BE2C (cell line): Measurements from ENCODE around the gene FHOD3.

ENCODE experiments used
- DNase-seq: peaks from one replicate; pipeline ENCODE4 v3.0.0-alpha.2; 2020
- H3K27me3 ChIP-seq: fragments of 250-450 bp; sonication (Bioruptor Pico); 2 replicates; pipeline ENCODE4 v1.5.1; 2020; ENCODE audit warnings: mild to moderate bottlenecking
- H3K36me3 ChIP-seq: fragments of 250-450 bp; sonication (Bioruptor Pico); 2 replicates; pipeline ENCODE4 v1.5.1; 2020; ENCODE audit warnings: mild to moderate bottlenecking
- H3K4me1 ChIP-seq: fragments of 250-450 bp; sonication (Bioruptor Pico); 2 replicates; pipeline ENCODE4 v1.5.1; 2020
- H3K4me3 ChIP-seq: 2 replicates; pipeline ENCODE4 v1.5.1; 2011; ENCODE audit warnings: low read depth, low read length
- H3K9me3 ChIP-seq: fragments of 250-450 bp; sonication (Bioruptor Pico); 2 replicates; pipeline ENCODE4 v1.5.1; 2020
- CTCF ChIP-seq: IDR thresholded peaks from 2 replicates; pipeline ENCODE4 v1.5.1; 2012; ENCODE audit warnings: mild to moderate bottlenecking, low read depth, low read length

Gene FHOD3

GRCh38 chr18:36697905-36698304 is 400.4 kb downstream of the FHOD3 start:
- no peak for TF ChIP-seq CTCF
- Histone ChIP-seq H3K4me3 (no peak overlapping the region), H3K4me1 (no peaks in the 10 kb centered on the region), H3K9me3 (no peaks in the 10 kb centered on the region), H3K36me3 (no peaks in the 10 kb centered on the region), H3K27me3 (no peaks in the 10 kb centered on the region)
- DNase-seq: no peak

- Histone ChIP-seq H3K36me3 (no peaks in the 10 kb centered on the region), H3K4me1 (no peaks in the 10 kb centered on the region; the same call in 1 of the 2 replicates), H3K9me3 (no peaks in the 10 kb centered on the region), H3K4me3 (no peak overlapping the region), H3K27me3 (no peaks in the 10 kb centered on the region)
- DNase-seq: no peak
- no peak for TF ChIP-seq CTCF
These were observed 403.4 kb downstream of the FHOD3 start for GRCh38 chr18:36700955-36701354.

GRCh38 chr18:36702401-36703013 is 405.0 kb downstream of the FHOD3 start:
- Histone ChIP-seq H3K4me3 (no peak overlapping the region), H3K36me3 (no peaks in the 10 kb centered on the region), H3K4me1 (peaks cover 3% of the 10 kb centered on the region; the same call in 1 of the 2 replicates), H3K27me3 (no peaks in the 10 kb centered on the region), H3K9me3 (no peaks in the 10 kb centered on the region)
- no peak for TF ChIP-seq CTCF
- no peak for DNase-seq

- Histone ChIP-seq H3K4me1 (peaks cover 3% of the 10 kb centered on the region; the same call in 1 of the 2 replicates), H3K4me3 (no peak overlapping the region), H3K9me3 (no peaks in the 10 kb centered on the region), H3K36me3 (no peaks in the 10 kb centered on the region), H3K27me3 (no peaks in the 10 kb centered on the region)
- TF ChIP-seq CTCF: no peak
- DNase-seq: no peak
These were observed 406.6 kb downstream of the FHOD3 start for GRCh38 chr18:36704156-36704555.

GRCh38 chr18:36706134-36706881 is 408.8 kb downstream of the FHOD3 start:
- no peak for TF ChIP-seq CTCF
- no peaks in the 10 kb centered on the region for H3K27me3 ChIP-seq
- H3K9me3 ChIP-seq: no peaks in the 10 kb centered on the region
- H3K4me3 ChIP-seq: no peak overlapping the region
- H3K36me3 ChIP-seq: no peaks in the 10 kb centered on the region
- H3K4me1 ChIP-seq: peaks cover 3% of the 10 kb centered on the region; the same call in 1 of the 2 replicates
- peak; percentile 60 for DNase-seq

GRCh38 chr18:36708366-36708765 is 410.9 kb downstream of the FHOD3 start:
- H3K4me1 ChIP-seq: peaks cover 3% of the 10 kb centered on the region; the same call in 1 of the 2 replicates
- no peak for TF ChIP-seq CTCF
- no peak for DNase-seq
- H3K27me3 ChIP-seq: no peaks in the 10 kb centered on the region
- no peak overlapping the region for H3K4me3 ChIP-seq
- H3K9me3 ChIP-seq: no peaks in the 10 kb centered on the region
- no peaks in the 10 kb centered on the region for H3K36me3 ChIP-seq
